GM12878 (cell line): ENCODE measurements around the gene GSG1L. TPM values are rescaled to one million over a fixed set of nuclear protein-coding genes. Genes with fewer than 3 reads are reported as not detected.

Experiments used
- ATAC-seq: fragments of 200-7000 bp; cut with Tn5 transposase; 3 replicates; pipeline ENCODE4 v1.9.1; 2020; ENCODE audit warnings: mild to moderate bottlenecking, moderate library complexity
- BruUV-seq: library from RNA; stranded (reverse); fragments of 400-500 nt; replicated peaks from 2 replicates; lab custom pipeline; 2021; lab: Mats Ljungman, UMichigan
- CTCF ChIA-PET: fragments of 300-600 bp; sonication (Branson Sonifier 250); formaldehyde crosslinking; extraction: SDS; loops from one replicate; lab custom pipeline; 2021; ENCODE audit warnings: inconsistent platforms; lab: Yijun Ruan, JAX
- POLR2A ChIA-PET: fragments of 350-600 bp; formaldehyde crosslinking; extraction: SDS; loops from one replicate; lab custom pipeline; 2021; ENCODE audit warnings: inconsistent platforms; lab: Charles Lee
- RAD21 ChIA-PET: fragments of 300-600 bp; sonication (Branson Sonifier 250); formaldehyde crosslinking; loops from one replicate; lab custom pipeline; 2023; ENCODE audit warnings: antibody characterized with exemption; ENCODE audit not compliant: unreplicated experiment; lab: Charles Lee
- SMC1A ChIA-PET: fragments of 300-600 bp; sonication (Branson Sonifier 250); formaldehyde crosslinking; loops from one replicate; lab custom pipeline; 2023; ENCODE audit not compliant: unreplicated experiment, uncharacterized antibody; lab: Charles Lee
- DNase-seq: peaks from one replicate; pipeline ENCODE4 v3.0.0-alpha.2; 2011; ENCODE audit warnings: low read depth, low spot score
- FAIRE-seq: peaks from 3 replicates; lab custom pipeline; 2011; peaks lifted over from hg19 to GRCh38; lab: Jason Lieb, UNC
- H2AFZ ChIP-seq: 2 replicates; pipeline ENCODE4 v1.6.0; 2011; ENCODE audit warnings: low read depth, low read length, control low read depth; ENCODE audit not compliant: control insufficient read depth
- H3K27ac ChIP-seq: 2 replicates; pipeline ENCODE4 v1.5.1; 2011; ENCODE audit warnings: control low read depth; ENCODE audit not compliant: control insufficient read depth, insufficient read depth
- H3K27me3 ChIP-seq, 2 experiments: replicated peaks in 1 of 2; 2 replicates each; pipeline versions ENCODE4 v1.6.0 to v1.6.1; 2011; ENCODE audit warnings: low read length in 1 of 2; ENCODE audit not compliant: control insufficient read depth in 2 of 2, insufficient read depth in 2 of 2
- H3K36me3 ChIP-seq, 2 experiments: 2 replicates each; pipeline ENCODE4 v1.5.1; 2011; ENCODE audit warnings: low read length in 1 of 2; ENCODE audit not compliant: control insufficient read depth in 2 of 2, insufficient read depth in 2 of 2
- H3K4me1 ChIP-seq: 2 replicates; pipeline ENCODE4 v1.6.1; 2011; ENCODE audit warnings: mild to moderate bottlenecking, low read length, moderate library complexity, mixed read lengths; ENCODE audit not compliant: control insufficient read depth, insufficient read depth
- H3K4me2 ChIP-seq: 2 replicates; pipeline ENCODE4 v1.6.0; 2011; ENCODE audit warnings: control low read depth; ENCODE audit not compliant: control insufficient read depth, insufficient read depth
- H3K4me3 ChIP-seq: fragments of 200-600 bp; sonication (generic); 2 replicates; pipeline ENCODE4 v1.5.1; 2016
- H3K79me2 ChIP-seq: 2 replicates; pipeline ENCODE4 v1.6.0; 2011; ENCODE audit warnings: low read length; ENCODE audit not compliant: control insufficient read depth, insufficient read depth
- H3K9ac ChIP-seq: 2 replicates; pipeline ENCODE4 v1.8.0; 2011; ENCODE audit warnings: low read length, control low read depth, mixed read lengths; ENCODE audit not compliant: control insufficient read depth, insufficient read depth
- H3K9me3 ChIP-seq: replicated peaks from 3 replicates; pipeline ENCODE4 v1.5.1; 2011; ENCODE audit warnings: mild to moderate bottlenecking, low read length; ENCODE audit not compliant: control insufficient read depth, insufficient read depth
- H4K20me1 ChIP-seq: 2 replicates; pipeline ENCODE4 v1.6.0; 2011; ENCODE audit not compliant: control insufficient read depth, insufficient read depth
- E2F4 ChIP-seq: IDR thresholded peaks from 2 replicates; pipeline ENCODE4 v1.6.1; 2012; ENCODE audit warnings: low read depth, low read length, improper control_type of control experiment
- ETV6 ChIP-seq, 2 experiments: fragments of 450-650 bp in 1 of 2; IDR thresholded peaks in 1 of 2; conservative IDR thresholded peaks in 1 of 2; 2 replicates each; pipeline ENCODE4 v1.6.1; 2014; ENCODE audit warnings: antibody characterized with exemption in 1 of 2, borderline replicate concordance in 1 of 2, low read depth in 1 of 2, mild to moderate bottlenecking in 1 of 2, moderate library complexity in 1 of 2
- FOS ChIP-seq: IDR thresholded peaks from 3 replicates; pipeline ENCODE4 v1.6.1; 2011; ENCODE audit warnings: borderline replicate concordance; ENCODE audit not compliant: insufficient read length; ENCODE audit errors: extremely low read depth
- JUND ChIP-seq: IDR thresholded peaks from 2 replicates; pipeline ENCODE4 v1.6.1; 2012; ENCODE audit warnings: low read depth, mild to moderate bottlenecking, low read length, improper control_type of control experiment, moderate library complexity
- KLF5 ChIP-seq: fragments of 450-650 bp; IDR thresholded peaks from 2 replicates; pipeline ENCODE4 v1.6.1; 2014; ENCODE audit warnings: mild to moderate bottlenecking; ENCODE audit not compliant: partially characterized antibody
- MTA2 ChIP-seq: fragments of 450-650 bp; IDR thresholded peaks from 2 replicates; pipeline ENCODE4 v1.6.1; 2016; ENCODE audit warnings: low read depth, mild to moderate bottlenecking, moderate library complexity
- MTA3 ChIP-seq: IDR thresholded peaks from 2 replicates; pipeline ENCODE4 v1.6.1; 2012; ENCODE audit warnings: low read length, inconsistent platforms, borderline replicate concordance
- RCOR1 ChIP-seq: conservative IDR thresholded peaks from 2 replicates; pipeline ENCODE4 v1.6.1; 2012; ENCODE audit warnings: low read depth, low read length, improper control_type of control experiment
- SMAD1 ChIP-seq: fragments of 450-650 bp; IDR thresholded peaks from 2 replicates; pipeline ENCODE4 v1.6.1; 2018; ENCODE audit warnings: mild to moderate bottlenecking, low read depth; ENCODE audit not compliant: partially characterized antibody
- WRNIP1 ChIP-seq: IDR thresholded peaks from 2 replicates; pipeline ENCODE4 v1.6.1; 2011; ENCODE audit warnings: low read depth, low read length, improper control_type of control experiment, borderline replicate concordance
- WGBS: methylation state at CpG from one replicate; pipeline ENCODE4 v1.1.6; 2016; ENCODE audit warnings: low lambda C conversion rate; ENCODE audit not compliant: insufficient replicate concordance, insufficient coverage; ENCODE audit errors: missing lambda C conversion rate; 5-methylcytosine and 5-hydroxymethylcytosine counted together
- in situ Hi-C: fragments of 300-500 bp; cut with MboI; formaldehyde crosslinking; loops from 9 replicates; pipeline ENCODE4 v1.14.3; 2018; ENCODE audit warnings: mixed read lengths
- intact Hi-C: fragments of 100-400 bp; cut with micrococcal nuclease; formaldehyde crosslinking; loops from one replicate; pipeline ENCODE4 v1.14.2; 2022; ENCODE audit not compliant: unreplicated experiment
- polyA plus RNA-seq, 11 experiments: library from polyadenylated mRNA; depleted of rRNA in 4 of 11; unstranded in 6 of 11; stranded (reverse) in 5 of 11; fragments of >200 nt; fragmentation: Nextera tagmentation in 4 of 11; fragmentation: Illumina TruSeq in 1 of 11; extraction: Ambion mirVana in 4 of 11; extraction: Trizol in 1 of 11; gene quantifications; 1 replicate in 1 of 11; 2 replicates in 10 of 11; pipeline versions ENCODE4 v1.2.1 to v1.2.3, GENCODE V29; 2011 to 2016; ENCODE audit warnings: inconsistent platforms in 2 of 11, missing spikeins in 2 of 11, low read depth in 1 of 11
- total RNA-seq, 4 experiments: library from RNA; depleted of rRNA in 3 of 4; stranded (reverse); fragments of >200 nt in 3 of 4; fragmentation: Illumina TruSeq in 1 of 4; extraction: Trizol in 1 of 4; gene quantifications; 2 replicates each; pipeline versions ENCODE4 v1.2.1 to v1.2.3, GENCODE V29; 2013 to 2021
- TF ChIP-seq, protein P1 (sequence below): fragments of 450-650 bp; conservative IDR thresholded peaks from 2 replicates; pipeline ENCODE4 v1.6.1; 2017; ENCODE audit warnings: mild to moderate bottlenecking, moderate library complexity

Gene GSG1L
- total and polyA plus RNA-seq, 10 of the 15 experiments (the other 5 are each of a cell fraction or from before 2014, with no cell fraction given) = not detected

DNA sequence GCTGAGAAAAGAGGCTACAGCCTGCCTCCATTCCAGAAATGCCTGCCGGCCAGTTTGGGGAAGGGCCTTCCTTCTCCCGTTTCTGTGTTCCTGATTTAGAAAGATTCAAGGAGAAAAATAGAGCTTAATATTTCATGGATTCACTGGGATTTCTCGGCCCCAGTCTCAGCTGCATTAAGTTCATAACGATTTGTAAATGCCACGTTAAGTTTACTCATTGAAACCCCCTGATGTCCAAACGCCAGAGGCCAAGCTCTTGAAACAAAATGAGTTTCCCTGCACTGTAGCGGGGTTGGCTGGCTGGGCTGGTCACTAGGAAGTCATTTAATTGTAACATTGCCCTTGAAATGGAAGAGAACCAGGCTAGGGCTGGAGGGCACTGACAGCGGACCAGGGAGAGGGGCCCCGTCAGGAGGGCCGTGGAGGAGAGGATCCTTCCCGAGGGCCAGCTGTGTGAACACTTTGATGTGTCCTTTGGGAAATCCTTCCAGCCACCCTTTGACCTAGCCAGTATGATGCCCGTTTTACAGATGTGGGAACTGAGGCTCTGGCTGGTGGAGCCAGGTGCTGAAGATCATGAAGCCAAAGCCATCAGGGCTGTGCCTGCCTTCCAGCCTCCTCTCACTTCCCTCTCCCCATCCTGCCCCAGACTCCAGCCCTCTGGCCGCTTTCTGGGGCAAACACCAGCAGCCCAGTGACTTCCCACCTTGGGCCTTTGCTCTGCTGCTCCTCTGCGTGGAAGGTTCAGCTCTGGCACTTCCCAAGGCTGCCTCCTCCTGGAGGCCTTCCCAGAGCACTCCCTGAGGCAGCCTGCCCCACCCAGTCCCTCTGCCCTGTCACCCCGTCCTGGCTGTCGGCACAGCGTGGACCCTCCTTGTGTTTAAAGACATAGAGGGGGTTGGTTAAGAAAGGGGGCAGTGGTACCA lies 293.0 kb downstream of the GSG1L start:
- RAD21 ChIA-PET = no interaction called here
- intact Hi-C loops (no loop called here), in situ Hi-C loops (no loop called here)
- SMC1A ChIA-PET = no interaction called here
- no TSS peak for BruUV-seq
- no peak overlapping the region for H3K27ac ChIP-seq
- POLR2A ChIA-PET = no interaction called here
- H3K9ac ChIP-seq = no peak overlapping the region
- no peak overlapping the region for H3K4me2 ChIP-seq
- no peaks in the 10 kb centered on the region for H3K4me1 ChIP-seq
- ATAC-seq = no peak
- WGBS = 77% methylated on average over 17 of the region's 17 CpGs
- H3K79me2 ChIP-seq = no peaks in the 10 kb centered on the region
- H3K4me3 ChIP-seq = no peak overlapping the region
- no peak overlapping the region for H2AFZ ChIP-seq
- FAIRE-seq = no peak
- no peak for DNase-seq
- no peaks in the 10 kb centered on the region for H3K27me3 ChIP-seq
- no peak for TF ChIP-seq WRNIP1
- no peak for TF ChIP-seq MTA3
- no peak for TF ChIP-seq SMAD1
- TF ChIP-seq KLF5 = no peak
- H3K36me3 ChIP-seq = no peaks in the 10 kb centered on the region; a peak in 1 of 4 replicates
- no peaks in the 10 kb centered on the region for H3K9me3 ChIP-seq
- no peaks in the 10 kb centered on the region for H4K20me1 ChIP-seq
- CTCF ChIA-PET = no interaction called here

DNA sequence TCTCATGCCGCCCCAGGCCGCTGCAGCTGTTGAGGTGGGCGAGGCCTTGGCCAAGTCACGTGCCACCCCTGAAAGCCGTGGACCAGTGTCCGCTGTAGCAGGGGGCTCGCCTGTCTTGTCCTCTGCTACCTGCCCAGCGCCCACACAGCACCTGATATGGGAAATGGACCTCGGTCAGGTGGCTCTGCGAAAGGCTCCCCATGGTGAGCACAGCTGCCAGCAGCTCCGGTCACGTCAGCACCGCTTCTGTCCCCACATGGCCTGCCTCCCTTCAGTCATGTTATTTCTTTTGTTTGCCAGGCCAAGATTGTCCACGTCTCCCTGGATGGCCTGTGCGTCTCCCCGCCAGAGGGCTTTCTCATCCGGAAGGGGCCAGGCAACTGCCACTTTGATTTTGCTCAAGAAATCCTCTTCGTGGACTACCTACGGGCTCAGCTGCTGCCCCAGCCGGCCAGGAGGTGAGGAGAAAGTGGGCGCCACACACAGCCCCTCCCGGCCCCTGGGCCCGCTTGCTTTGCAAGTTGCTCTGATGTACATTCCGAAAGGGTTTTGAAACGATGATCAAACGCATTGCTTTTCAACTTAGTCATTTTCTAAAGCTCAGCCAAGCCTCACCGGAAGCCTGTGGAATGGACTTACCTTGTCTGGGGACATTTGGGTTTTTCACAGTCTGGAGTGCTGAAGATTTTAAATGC lies 293.8 kb downstream of the GSG1L start:
- 88% methylated on average over 27 of the region's 27 CpGs for WGBS
- no peak for DNase-seq
- no peak for ATAC-seq
- in situ Hi-C loops = no loop called here
- no peak for FAIRE-seq
- RAD21 ChIA-PET = no interaction called here
- SMC1A ChIA-PET = interaction anchor here (1.2 kb wide), 1 partner anchor 10 kb away, joined by 4 read pairs; no protein-coding TSS in a partner anchor
- POLR2A ChIA-PET = no interaction called here
- Histone ChIP-seq H3K36me3 (no peaks in the 10 kb centered on the region; a peak in 1 of 4 replicates), H3K4me2 (no peak overlapping the region), H4K20me1 (no peaks in the 10 kb centered on the region), H3K79me2 (no peaks in the 10 kb centered on the region), H3K9me3 (no peaks in the 10 kb centered on the region), H3K4me1 (no peaks in the 10 kb centered on the region), H3K27ac (no peak overlapping the region), H3K27me3 (no peaks in the 10 kb centered on the region), H3K4me3 (no peak overlapping the region), H3K9ac (no peak overlapping the region), H2AFZ (no peak overlapping the region)
- CTCF ChIA-PET = no interaction called here
- intact Hi-C loops = no loop called here
- no TSS peak for BruUV-seq
- TF ChIP-seq E2F4 = no peak
- TF ChIP-seq RCOR1 = no peak
- TF ChIP-seq, protein P1, sequence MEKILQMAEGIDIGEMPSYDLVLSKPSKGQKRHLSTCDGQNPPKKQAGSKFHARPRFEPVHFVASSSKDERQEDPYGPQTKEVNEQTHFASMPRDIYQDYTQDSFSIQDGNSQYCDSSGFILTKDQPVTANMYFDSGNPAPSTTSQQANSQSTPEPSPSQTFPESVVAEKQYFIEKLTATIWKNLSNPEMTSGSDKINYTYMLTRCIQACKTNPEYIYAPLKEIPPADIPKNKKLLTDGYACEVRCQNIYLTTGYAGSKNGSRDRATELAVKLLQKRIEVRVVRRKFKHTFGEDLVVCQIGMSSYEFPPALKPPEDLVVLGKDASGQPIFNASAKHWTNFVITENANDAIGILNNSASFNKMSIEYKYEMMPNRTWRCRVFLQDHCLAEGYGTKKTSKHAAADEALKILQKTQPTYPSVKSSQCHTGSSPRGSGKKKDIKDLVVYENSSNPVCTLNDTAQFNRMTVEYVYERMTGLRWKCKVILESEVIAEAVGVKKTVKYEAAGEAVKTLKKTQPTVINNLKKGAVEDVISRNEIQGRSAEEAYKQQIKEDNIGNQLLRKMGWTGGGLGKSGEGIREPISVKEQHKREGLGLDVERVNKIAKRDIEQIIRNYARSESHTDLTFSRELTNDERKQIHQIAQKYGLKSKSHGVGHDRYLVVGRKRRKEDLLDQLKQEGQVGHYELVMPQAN = no peak
- TF ChIP-seq ETV6 (conservative IDR thresholded peaks at IDR 0.05 in 1 of 2, IDR thresholded peaks at IDR 0.05 in 1 of 2; ENCODE audit: borderline replicate concordance in 1 of 2, low read depth in 1 of 2) = no peak
- no peak for TF ChIP-seq FOS
- no peak for TF ChIP-seq MTA2
- no peak for TF ChIP-seq JUND
